ENCODE results near the gene SPACA7.

Gene SPACA7

GRCh38 chr13:112483299-112483698, 107.1 kb downstream of the SPACA7 start:
- H3K9me3 ChIP-seq (ENCODE audit: control insufficient read depth, low read length), result no peaks in the 10 kb centered on the region
- H3K27ac ChIP-seq (ENCODE audit: low read depth, low read length, severe bottlenecking), result no peak overlapping the region
- no peak overlapping the region for H3K4me3 ChIP-seq (ENCODE audit: extremely low read depth, insufficient read depth, low read length, poor library complexity, severe bottlenecking)
- no peaks in the 10 kb centered on the region for H3K4me1 ChIP-seq (ENCODE audit: control insufficient read depth, insufficient read depth, low read length, poor library complexity, severe bottlenecking)
- peaks cover 11% of the 10 kb centered on the region for H3K36me3 ChIP-seq (ENCODE audit: control insufficient read depth, insufficient read depth, low read length)
- WGBS, 2 experiments (ENCODE audit: insufficient coverage in 2 of 2), result 95% methylated on average over 4 of the region's 7 CpGs; no CpG with 5 or more reads in 1 of the 2 experiments
